Activated T-cell treated with anti-CD3 and anti-CD28 coated beads for 4 hours (primary cell): ENCODE results near the gene CLIP2.

Source experiments
- DNase-seq: peaks from one replicate; pipeline ENCODE4 v3.0.0-alpha.2; 2020

Gene CLIP2

GRCh38 chr7:74272305-74273038 is 16.7 kb upstream of the CLIP2 start:
- no peak for DNase-seq

- DNase-seq = no peak
Measured at GRCh38 chr7:74275401-74275881, 13.8 kb upstream of the CLIP2 start.

GRCh38 chr7:74277636-74278035 is 11.6 kb upstream of the CLIP2 start:
- DNase-seq = no peak

DNA sequence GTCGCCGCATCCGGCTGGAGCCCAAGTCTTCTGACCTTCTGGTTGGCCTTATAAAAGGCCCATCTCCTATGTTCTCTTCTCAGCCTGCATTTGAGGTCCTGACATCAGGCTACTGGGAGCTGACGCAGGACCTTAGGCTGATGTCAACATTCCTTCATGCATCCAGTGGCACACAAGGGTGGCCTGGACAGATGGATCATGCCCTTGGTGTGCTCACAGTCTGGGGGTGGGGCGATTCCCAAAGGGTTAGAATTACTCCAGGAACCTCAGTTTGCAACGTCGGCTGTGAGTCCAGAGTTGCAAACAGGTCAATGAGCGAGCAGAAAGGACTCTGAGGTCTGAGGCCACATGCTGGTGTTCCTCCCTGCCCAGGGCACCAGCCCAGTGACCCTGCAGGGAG is 8.2 kb upstream of the CLIP2 start:
- DNase-seq = no peak

GRCh38 chr7:74282748-74283459 is 6.3 kb upstream of the CLIP2 start:
- DNase-seq = no peak

DNA sequence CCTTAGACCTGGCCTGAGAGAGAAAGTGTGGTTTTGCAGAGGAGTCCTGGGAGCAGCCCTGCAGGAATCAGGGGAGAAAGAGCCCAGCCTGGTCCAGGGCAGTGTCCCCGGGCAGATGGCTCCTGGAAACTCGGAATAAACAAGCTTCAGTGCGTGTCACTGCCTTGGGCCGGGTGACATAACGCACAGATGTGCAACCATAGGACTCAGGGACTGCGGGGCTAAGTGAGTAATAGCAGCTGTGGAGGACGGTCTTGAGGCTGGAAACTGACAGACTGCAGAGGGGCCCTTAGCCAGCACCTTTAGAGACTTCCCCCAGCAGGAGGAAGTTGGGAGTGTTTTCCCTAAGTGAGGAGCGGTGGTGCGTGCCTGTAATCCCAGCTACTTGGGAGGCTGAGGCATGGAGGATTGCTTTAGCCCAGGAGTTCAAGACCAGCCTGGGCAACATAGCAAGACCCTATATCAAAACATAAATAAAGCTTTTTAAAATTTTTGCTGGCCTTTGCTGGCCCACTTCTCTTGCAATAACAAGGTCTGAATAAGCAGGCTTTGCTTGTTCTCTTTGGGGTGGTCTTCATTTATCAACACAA is 5.3 kb upstream of the CLIP2 start:
- no peak for DNase-seq

DNA sequence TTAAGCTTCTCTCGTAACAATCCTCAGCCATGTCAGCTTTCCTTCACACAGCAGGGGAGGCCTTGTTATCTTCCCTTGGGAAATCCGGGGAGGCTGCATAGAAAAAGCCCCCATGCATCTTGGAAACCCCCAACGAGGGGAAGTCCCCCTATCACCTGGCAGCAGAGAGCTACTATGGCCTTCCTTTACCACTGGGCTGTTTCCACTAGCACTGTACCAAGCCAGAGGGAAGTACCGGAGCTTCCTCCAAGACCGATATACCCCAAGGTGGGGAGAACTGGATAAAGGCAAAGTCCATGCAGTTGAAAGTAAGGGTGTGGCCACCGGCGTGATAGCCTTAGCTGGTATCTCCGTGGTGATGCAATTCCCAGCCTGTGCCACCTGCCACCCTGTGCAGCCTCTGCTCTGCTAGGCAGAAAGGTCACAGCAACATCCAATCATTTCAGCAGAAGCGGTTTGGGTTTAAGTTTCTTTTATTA is 4.4 kb upstream of the CLIP2 start:
- no peak for DNase-seq

DNA sequence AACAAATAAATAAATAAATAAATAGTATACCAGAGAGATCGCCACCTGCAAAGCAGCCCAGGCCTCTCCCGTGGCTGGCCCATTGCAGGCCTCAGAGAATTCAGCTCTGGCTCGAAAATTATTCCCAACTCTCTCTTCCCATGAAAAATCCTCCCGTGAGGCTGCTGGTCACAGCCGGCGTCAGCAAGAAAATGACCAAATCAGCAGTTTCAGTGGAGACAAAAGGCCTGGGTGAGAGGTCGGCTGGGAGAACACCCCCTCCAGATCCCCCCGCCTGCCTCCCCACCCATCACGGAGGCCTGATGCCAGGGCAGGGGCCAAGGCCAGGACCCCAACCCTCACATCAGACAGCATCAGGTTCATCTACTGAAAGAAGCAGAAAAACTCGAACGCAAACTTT is 3.1 kb upstream of the CLIP2 start:
- DNase-seq = no peak

DNA sequence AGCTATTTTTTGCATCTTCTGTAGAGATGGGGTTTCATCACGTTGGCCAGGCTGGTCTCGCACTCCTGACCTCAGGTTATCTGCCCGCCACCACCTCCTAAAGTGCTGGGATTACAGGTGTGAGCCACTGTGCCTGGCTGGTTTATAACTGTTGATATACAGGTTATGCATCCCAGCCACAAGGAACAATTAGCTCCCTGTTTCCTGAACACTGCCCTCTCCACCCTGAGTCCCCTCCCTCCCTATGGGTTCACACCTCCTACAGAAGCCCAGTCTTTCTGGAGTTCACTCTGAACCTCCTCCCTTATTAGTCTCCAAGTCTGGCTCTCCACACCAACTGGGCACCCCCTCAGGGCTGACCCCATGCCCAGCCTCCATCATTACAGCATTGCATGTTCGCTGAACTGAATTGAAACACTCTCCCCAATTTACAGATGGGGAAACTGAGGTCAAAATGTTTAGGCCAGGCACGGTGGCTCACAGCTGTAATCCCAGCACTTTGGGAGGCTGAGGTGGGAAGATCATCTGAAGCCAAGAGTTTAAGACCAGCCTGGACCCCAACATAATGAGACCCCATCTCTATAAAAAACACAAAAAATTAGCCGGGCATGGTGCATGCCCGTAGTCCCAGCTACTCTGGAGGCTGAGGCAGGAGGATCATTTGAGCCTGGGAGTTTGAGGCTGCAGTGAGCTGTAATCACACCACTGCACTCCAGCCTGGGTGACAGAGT is 1.7 kb upstream of the CLIP2 start:
- DNase-seq = no peak

- DNase-seq = no peak
Measured at GRCh38 chr7:74288034-74288881, 949 bp upstream of the CLIP2 start.

- DNase-seq = peak; percentile 9
Measured at GRCh38 chr7:74289659-74290552, 699 bp downstream of the CLIP2 start.

DNA sequence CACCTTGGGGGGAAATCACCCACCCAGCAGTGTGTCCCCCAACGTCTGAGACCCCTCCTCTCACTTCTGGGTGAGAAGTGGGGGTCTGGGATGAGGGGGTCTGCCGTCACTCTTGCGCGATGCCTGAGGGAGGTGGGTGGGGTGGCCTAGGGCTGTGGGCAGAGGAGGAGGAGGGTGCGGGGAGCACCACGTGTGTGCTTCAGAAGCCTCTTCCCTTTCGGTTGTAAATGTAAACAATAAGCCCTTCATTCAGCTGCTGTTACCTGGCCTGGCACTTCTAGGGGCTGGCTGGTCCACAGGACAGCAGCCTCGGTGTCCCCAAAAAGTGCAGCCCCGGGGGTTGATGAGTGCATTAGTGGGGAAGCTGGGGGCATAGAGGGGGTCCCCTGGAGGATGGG is 1.3 kb downstream of the CLIP2 start:
- DNase-seq = no peak

DNA sequence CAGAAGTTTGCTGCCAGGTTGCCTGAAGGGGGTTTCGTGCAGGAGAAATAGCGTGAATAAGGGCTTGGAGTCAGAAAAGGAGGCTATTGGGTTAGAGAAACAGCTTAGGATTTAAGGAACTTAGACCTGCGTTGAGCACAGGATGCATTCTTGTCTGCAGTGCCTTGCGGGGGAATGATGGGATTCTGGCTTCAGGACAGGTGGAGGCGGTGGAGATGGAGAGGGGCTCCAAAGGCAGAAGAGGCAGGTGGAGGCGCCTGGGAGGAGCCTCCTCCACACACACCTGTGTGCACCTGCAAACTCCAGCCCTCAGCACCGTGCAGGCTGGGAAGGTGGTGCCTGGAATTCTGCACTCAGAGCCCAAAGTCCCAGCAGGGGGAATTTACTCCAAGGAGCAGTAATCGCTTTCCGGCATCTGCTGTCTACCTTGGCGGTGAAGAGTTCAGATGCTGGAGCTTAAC is 1.8 kb downstream of the CLIP2 start:
- DNase-seq = no peak

DNA sequence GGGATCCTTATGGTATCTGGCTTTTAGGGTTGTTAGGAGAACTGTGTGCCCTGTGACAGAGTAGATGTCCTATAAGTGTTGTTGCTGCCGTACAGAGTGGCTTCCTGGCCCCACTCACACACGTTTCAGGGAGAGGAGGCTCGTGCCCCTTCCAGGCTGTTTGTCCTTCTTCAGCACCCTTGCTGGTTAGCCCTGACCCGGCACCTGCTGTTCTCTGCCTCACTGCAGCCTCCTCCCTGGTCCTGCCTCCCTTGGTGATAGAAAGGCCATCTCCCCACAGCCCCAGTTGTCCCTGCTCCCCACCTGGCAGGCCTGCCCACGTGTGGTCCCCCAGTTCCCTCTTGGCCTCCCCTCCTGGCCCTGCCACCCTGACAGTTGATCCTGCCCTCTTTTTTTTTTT is 2.3 kb downstream of the CLIP2 start:
- no peak for DNase-seq

DNA sequence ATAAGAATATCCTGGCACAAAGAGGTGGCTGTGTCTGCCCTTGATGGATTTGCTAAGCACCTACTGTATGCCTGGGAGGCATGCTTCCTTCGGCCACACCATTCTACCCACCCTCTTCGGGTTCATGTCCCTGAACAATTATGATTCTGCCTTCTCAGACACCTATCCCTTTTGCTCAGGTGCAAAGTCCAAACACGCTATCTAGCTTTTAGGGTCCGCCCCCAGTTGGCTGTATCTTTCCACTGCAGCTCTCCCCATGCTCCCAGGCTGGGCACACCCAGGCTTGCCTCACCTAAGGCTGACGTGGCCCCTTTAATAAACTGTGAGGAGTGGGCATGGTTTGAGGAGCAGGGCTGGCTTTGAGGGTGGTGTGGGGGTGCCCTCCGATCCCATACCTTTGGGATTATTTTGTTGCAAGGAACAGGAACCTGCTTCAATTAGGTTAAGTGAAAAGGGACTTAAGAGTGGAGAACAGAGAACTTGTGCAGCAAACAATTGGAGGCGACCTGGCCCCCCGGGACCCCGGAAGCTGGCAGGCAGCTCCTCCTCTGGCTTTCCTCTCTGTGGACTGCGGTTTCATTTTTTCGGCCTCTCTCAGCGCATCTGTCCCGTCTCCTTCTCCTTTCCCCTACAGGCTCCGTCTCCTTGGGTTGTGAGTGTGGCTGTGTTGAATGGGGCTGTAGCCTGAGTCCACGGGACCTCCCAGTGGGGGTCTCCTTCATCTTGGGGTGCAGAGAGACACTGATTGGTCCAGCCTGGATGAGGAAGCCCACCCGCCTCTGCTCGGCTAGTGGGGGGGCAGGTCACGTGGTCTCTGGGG is 3.8 kb downstream of the CLIP2 start:
- no peak for DNase-seq

GRCh38 chr7:74293577-74293908 is 4.3 kb downstream of the CLIP2 start:
- DNase-seq = no peak

- no peak for DNase-seq
Measured at GRCh38 chr7:74294191-74294998, 5.2 kb downstream of the CLIP2 start.

DNA sequence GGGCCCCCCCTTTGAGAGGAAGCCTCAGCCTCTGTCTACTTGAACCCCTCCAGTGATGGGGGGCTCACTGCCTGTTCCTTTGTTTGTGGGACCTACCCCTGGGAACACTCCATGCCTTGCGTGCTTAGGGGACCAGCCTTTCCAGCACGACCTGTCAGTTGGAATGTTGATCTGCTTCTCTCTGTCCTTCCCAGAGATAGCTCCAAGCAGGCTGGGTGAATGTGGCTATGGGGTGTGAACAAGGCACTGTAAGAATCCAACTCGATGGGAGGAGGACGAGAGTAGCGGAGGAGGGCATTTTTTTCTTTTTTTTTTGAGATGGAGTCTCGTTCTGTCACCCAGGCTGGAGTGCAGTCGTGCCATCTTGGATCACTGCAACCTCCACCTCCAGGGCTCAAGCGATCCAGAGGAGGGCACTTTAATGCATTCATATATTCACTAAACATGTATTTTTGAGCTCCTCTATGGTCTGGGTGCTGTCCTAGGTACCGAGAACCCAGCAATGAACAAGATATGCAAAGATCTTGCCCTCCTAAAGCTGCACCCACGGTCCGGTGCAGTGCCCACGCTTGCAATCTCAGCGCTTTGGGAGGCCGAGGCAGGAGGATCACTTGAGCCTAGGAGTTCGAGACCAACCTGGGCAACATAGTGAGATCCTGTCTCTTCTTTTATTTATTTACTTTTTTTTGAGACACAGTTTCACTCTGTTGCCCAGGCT is 8.5 kb downstream of the CLIP2 start:
- DNase-seq = no peak

GRCh38 chr7:74299401-74299800 is 10.2 kb downstream of the CLIP2 start:
- no peak for DNase-seq
